Activated CD4-positive, alpha-beta memory T cell treated with anti-CD3 and anti-CD28 coated beads, Interleukin-2, amount 10 ng/mL, durations not matched to agents 7 days and 5 days (primary cell): ENCODE measurements around the gene KIF1A. TPM values are rescaled to one million over a fixed set of nuclear protein-coding genes. Genes with fewer than 3 reads are reported as not detected.

Experiments
- CTCF ChIA-PET: fragments of 350-600 bp; sonication (Branson Sonifier 250); formaldehyde crosslinking; loops from one replicate; lab custom pipeline; 2021; ENCODE audit warnings: antibody characterized with exemption, inconsistent platforms; lab: Charles Lee
- POLR2A ChIA-PET: fragments of 350-600 bp; sonication (Branson Sonifier 250); formaldehyde crosslinking; loops from one replicate; lab custom pipeline; 2021; ENCODE audit warnings: antibody characterized with exemption; lab: Charles Lee
- DNase-seq: peaks from one replicate; pipeline ENCODE4 v3.0.0-alpha.2; 2020
- H3K27ac Mint-ChIP-seq: one replicate; pipeline ENCODE4 v1.8.0; 2021; ENCODE audit warnings: mild to moderate bottlenecking, mixed read lengths
- H3K27me3 Mint-ChIP-seq: one replicate; pipeline ENCODE4 v1.8.0; 2021; ENCODE audit warnings: mixed read lengths
- H3K36me3 Mint-ChIP-seq: one replicate; pipeline ENCODE4 v1.8.0; 2021; ENCODE audit warnings: low read depth, mixed read lengths
- H3K4me1 Mint-ChIP-seq: one replicate; pipeline ENCODE4 v1.8.0; 2021; ENCODE audit warnings: mixed read lengths
- H3K4me3 Mint-ChIP-seq: one replicate; pipeline ENCODE4 v1.8.0; 2021; ENCODE audit warnings: mild to moderate bottlenecking, mixed read lengths
- H3K9me3 Mint-ChIP-seq: one replicate; pipeline ENCODE4 v1.8.0; 2021; ENCODE audit warnings: mixed read lengths
- total RNA-seq, 2 experiments: library from RNA; stranded (reverse); gene quantifications; one replicate each; pipeline ENCODE4 v1.2.3, GENCODE V29; 2021

The KIF1A gene
- total RNA-seq, 2 experiments from 2014 or later, result 0.58 to 0.71 TPM

DNA sequence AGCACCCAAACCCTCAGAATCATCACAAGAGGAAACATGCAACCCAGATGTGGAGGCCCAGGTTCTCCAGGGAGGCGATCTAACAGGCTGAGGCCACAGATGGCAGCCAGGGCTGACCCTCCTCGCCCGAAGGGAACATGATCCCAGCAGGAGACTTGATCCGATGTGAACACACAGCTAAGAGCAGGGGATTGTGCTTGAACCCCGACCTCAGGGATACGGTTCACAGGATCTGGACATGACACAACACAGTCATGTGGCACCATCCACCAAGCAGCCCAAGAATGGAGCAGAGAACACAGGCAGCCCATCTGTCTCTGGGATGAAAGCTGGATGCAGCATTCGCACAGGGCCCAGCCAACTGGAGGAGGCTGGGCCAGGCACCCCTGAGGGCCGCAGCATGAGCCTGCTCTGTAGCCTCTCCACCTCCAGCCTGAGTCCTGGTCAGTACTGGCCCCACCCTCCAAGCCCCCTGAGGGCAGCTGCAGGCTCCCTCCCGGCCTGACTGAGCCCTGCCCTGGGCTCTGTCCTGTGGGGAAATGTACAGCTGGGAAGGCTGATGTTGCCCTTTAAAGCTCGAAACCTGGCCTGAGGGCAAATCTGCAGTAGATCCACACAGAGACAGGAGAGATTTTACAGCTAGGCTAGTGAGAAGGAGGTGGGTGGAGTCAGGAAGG, 89.4 kb downstream of the KIF1A start:
- Mint-ChIP-seq H3K4me3 (no peak overlapping the region), H3K27me3 (no peaks in the 10 kb centered on the region), H3K9me3 (no peaks in the 10 kb centered on the region), H3K27ac (no peak overlapping the region), H3K36me3 (no peaks in the 10 kb centered on the region), H3K4me1 (no peaks in the 10 kb centered on the region)
- DNase-seq, result no peak
- POLR2A ChIA-PET, result no interaction called here
- CTCF ChIA-PET, result interaction anchor here (0.6 kb wide), 1 partner anchor 217 kb away, joined by 4 read pairs; no protein-coding TSS in a partner anchor

DNA sequence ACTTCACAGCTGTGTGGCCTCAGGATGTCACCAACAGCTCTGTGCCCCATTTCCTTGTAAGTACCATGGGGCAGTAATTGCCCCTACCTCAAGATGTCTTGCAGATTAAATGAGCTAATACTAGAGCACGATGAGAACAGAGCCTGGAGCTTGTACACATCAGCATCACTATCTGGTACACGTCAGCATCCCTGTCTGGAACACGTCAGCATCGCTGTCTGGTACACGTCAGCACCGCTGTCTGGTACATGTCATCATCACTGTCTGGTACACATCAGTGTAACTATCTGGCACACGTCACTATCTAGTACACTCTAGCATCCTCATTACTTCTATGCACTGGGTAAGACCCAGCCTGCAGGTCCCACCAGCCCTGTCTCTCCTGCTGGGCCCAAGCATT, 91.2 kb downstream of the KIF1A start:
- ChIA-PET CTCF (no interaction called here), POLR2A (no interaction called here)
- Mint-ChIP-seq H3K27me3 (no peaks in the 10 kb centered on the region), H3K4me3 (no peak overlapping the region), H3K9me3 (no peaks in the 10 kb centered on the region), H3K4me1 (no peaks in the 10 kb centered on the region), H3K27ac (no peak overlapping the region), H3K36me3 (no peaks in the 10 kb centered on the region)
- no peak for DNase-seq

DNA sequence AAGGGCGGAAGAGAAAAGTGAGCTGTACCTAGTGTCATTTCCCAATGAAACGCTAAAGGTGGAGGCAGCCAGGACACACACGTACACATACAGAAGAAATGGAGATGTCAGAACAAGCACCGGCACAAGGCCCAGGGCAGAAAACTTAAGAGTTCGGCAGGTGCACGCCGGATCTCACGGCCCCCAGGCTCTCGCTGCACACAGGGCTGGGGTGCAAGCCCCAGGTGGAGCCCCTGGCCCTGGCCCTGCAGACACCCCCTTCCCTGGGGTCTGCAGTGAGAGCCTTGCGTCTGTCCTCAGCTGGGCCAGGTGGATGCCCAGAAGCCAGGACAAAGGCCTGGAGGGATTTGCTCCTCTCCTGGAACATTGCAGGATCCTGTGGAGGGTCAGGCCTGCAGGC, 91.7 kb downstream of the KIF1A start:
- no peak for DNase-seq
- H3K4me1 Mint-ChIP-seq, result no peaks in the 10 kb centered on the region
- no peak overlapping the region for H3K27ac Mint-ChIP-seq
- no peak overlapping the region for H3K4me3 Mint-ChIP-seq
- H3K36me3 Mint-ChIP-seq, result no peaks in the 10 kb centered on the region
- no peaks in the 10 kb centered on the region for H3K27me3 Mint-ChIP-seq
- POLR2A ChIA-PET, result no interaction called here
- CTCF ChIA-PET, result no interaction called here
- H3K9me3 Mint-ChIP-seq, result no peaks in the 10 kb centered on the region

DNA sequence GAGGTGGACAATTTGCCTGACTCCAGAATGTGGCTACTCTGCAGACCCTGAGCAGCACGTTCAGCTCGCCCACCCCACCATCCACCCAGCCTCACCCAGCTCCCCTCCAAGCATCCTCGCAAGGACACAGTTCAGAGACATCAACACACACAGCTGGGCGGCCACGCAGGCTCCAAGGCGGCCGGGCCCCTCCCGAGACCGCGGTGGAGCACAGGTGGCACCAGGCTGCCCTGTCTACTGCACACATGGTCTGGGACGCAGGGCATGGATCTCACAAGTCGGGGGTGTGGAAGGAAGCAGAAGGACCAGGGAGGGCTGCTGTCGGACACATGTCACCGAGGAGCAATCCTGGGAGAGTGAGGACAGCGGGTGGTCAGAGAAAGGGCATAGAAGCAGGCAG, 92.1 kb downstream of the KIF1A start:
- H3K4me1 Mint-ChIP-seq, result no peaks in the 10 kb centered on the region
- CTCF ChIA-PET, result no interaction called here
- no peak overlapping the region for H3K4me3 Mint-ChIP-seq
- H3K27ac Mint-ChIP-seq, result no peak overlapping the region
- H3K27me3 Mint-ChIP-seq, result no peaks in the 10 kb centered on the region
- H3K9me3 Mint-ChIP-seq, result no peaks in the 10 kb centered on the region
- DNase-seq, result no peak
- H3K36me3 Mint-ChIP-seq, result no peaks in the 10 kb centered on the region
- POLR2A ChIA-PET, result no interaction called here

DNA sequence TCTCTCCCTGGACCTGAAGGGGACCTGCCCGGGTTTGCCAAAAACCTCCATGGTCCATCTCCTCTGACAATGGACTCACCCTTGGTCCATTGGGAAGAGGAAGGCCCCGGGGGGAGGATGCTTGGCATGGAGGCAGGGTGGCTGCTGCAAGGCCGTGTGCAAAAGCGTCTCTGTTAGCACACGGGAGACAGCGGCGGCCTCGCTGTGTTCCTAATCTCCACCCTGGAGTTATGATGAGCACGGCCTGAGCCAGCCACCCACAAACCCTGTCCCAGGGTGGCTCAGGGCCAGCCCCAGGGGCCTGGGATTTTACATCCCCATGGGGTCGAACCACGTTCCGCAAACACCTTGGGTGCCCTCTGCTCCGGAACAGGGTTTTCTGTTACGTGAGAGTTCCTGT, 92.6 kb downstream of the KIF1A start:
- no peak for DNase-seq
- H3K27me3 Mint-ChIP-seq, result no peaks in the 10 kb centered on the region
- no peaks in the 10 kb centered on the region for H3K36me3 Mint-ChIP-seq
- no peaks in the 10 kb centered on the region for H3K4me1 Mint-ChIP-seq
- ChIA-PET CTCF (no interaction called here), POLR2A (no interaction called here)
- no peak overlapping the region for H3K4me3 Mint-ChIP-seq
- H3K9me3 Mint-ChIP-seq, result no peaks in the 10 kb centered on the region
- H3K27ac Mint-ChIP-seq, result no peak overlapping the region

DNA sequence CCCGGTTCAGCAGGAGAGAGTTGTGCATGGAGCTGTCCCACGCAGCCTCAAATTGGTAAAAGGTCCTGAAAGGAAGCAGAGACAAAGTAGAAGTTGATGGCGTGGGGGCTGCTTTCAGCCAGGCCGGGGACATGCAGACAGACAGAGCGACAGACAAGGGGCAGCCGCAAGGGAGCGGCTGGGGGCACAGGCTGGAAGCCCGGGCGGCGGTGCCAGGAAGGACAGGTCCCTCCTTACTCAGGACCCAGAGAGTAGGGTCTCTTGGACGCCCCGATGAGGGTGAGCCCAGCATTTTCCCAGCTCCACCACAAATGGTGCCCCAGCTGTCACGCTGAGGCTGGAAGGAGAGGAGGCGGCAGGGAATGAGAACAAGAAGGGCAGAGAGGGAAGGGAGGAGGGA, 93.1 kb downstream of the KIF1A start:
- H3K9me3 Mint-ChIP-seq, result no peaks in the 10 kb centered on the region
- no peak overlapping the region for H3K4me3 Mint-ChIP-seq
- H3K27ac Mint-ChIP-seq, result no peak overlapping the region
- no peak for DNase-seq
- H3K36me3 Mint-ChIP-seq, result no peaks in the 10 kb centered on the region
- H3K27me3 Mint-ChIP-seq, result no peaks in the 10 kb centered on the region
- POLR2A ChIA-PET, result no interaction called here
- CTCF ChIA-PET, result no interaction called here
- no peaks in the 10 kb centered on the region for H3K4me1 Mint-ChIP-seq

DNA sequence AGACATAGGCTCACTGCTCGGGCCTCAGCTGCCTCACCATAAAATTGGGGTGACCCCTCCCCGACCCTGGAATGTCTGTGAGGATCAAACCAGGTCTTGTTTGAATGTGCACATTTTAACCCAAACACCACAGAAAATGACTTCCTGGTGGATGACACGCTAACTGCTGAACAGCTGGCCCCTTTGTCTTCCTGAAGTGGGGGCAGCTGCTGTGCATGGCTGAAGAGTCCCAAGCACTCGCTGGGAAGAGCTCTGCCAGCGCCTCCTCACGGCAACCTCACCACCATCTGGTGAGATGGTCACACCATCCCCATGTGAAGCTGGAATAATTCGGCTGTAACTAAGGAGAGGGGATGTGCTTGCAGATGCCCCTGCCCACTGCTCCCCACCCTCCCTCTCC, 94.3 kb downstream of the KIF1A start:
- Mint-ChIP-seq H3K36me3 (no peaks in the 10 kb centered on the region), H3K9me3 (no peaks in the 10 kb centered on the region), H3K27me3 (no peaks in the 10 kb centered on the region), H3K4me3 (no peak overlapping the region), H3K27ac (no peak overlapping the region), H3K4me1 (no peaks in the 10 kb centered on the region)
- ChIA-PET CTCF (no interaction called here), POLR2A (no interaction called here)
- DNase-seq, result no peak

DNA sequence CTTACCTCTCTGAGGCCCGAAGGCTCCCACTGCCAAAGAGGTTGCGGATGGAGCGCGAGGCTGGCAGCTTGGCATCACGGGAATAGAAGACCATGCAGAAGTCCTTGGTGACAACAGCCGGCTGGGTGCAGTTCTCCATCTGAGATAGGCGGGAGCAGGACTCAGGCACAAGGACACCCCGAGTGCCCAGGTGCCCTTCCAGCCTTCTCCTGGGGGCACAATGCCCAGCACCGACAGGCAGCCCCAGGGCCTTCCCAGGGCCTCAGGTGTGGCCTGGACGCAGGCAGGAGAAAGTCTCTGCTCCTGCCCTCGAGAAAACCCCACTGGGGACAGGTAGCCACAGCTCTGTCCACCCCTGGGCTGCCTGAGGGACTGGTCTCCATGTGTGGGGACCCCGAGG, 94.8 kb downstream of the KIF1A start:
- Mint-ChIP-seq H3K27ac (no peak overlapping the region), H3K4me1 (no peaks in the 10 kb centered on the region), H3K4me3 (no peak overlapping the region), H3K9me3 (no peaks in the 10 kb centered on the region), H3K27me3 (no peaks in the 10 kb centered on the region), H3K36me3 (no peaks in the 10 kb centered on the region)
- CTCF ChIA-PET, result no interaction called here
- POLR2A ChIA-PET, result no interaction called here
- DNase-seq, result no peak

DNA sequence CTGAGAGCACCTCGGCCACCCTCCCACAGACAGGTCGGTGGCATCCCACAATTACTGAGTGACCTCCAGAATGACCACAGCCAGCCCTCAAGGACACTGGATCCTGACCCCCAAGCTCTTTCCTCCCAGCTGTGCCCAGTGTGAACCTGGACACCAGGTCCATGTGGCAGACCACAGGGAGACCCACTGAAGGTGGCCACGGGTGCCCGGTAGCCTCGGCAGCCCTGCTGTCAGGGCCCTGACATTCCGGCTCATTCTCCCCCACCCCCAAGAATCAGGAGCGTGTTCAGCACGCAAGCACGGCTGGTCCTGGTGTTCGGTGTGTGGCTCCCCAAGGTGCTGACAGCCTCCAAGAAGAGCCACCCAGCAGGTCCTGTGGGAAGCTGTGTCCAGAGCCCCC, 95.6 kb downstream of the KIF1A start:
- no peak overlapping the region for H3K27ac Mint-ChIP-seq
- no peak for DNase-seq
- no peaks in the 10 kb centered on the region for H3K9me3 Mint-ChIP-seq
- H3K4me3 Mint-ChIP-seq, result no peak overlapping the region
- no peaks in the 10 kb centered on the region for H3K36me3 Mint-ChIP-seq
- CTCF ChIA-PET, result no interaction called here
- POLR2A ChIA-PET, result no interaction called here
- H3K27me3 Mint-ChIP-seq, result no peaks in the 10 kb centered on the region
- H3K4me1 Mint-ChIP-seq, result no peaks in the 10 kb centered on the region

DNA sequence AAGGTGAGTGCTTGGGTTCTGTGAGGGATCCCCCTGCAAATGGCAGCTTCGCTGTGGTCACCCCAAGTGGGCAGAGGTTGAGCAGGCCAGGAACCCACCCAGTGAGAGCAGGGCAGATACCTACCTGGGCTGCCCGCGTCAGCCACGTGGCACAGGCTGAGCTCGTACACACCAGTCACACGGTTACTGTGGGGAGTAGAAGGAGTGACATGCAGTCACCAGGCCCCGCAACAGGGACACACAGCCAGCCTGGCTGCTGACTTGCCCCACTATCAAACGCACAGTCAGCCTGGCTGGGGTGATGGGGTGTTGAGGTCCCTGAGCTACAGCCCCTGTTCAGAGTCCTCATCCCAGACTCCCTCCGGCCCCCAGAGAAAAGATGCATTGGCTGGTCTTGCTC, 96.2 kb downstream of the KIF1A start:
- Mint-ChIP-seq H3K9me3 (no peaks in the 10 kb centered on the region), H3K27me3 (no peaks in the 10 kb centered on the region)
- POLR2A ChIA-PET, result no interaction called here

DNA sequence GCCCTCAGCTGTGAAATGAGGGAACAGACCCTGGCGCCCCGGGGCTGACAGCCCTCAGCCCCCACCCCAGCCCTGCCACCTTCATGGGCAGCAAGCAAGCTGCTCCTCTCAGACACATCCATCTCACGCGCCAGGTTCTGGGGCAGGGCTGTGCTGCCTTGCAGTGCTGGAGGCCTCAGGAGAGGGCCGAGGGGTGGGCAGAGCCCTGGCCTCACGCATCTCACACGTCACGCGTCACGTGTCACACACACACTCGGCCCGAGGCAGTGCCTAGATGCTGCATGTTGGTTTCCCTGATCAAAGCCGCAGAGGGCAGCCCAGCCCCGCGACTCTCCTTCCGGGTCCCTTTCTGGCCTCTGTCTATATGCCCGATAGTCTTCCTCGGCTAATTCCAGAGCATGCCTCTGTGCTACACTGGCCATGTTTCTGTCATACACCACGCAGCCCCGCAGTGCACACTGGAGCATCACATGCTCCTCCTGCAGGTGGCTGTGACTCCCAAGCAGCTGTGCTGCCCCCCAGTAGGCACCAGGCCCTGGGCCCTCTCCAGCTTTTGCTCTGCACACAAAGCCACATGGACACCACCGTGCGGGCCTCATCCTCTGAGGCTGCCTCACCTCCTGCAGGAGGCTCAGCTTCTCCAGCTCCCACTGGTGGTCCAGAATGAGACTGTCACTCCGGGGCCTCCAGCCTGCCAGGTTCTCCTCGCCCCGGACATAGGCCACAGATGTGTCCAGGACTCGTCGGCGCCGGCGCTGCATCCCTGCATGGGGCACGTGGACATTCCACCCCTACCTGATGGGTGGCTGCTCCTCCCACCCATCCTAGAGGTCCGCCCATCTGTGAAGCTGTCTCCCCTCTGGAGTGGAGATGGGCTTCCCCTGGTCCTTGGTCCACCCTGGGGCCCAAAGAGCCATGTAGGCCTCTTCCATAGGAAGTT, 97.0 kb downstream of the KIF1A start:
- H3K4me1 Mint-ChIP-seq, result no peaks in the 10 kb centered on the region
- CTCF ChIA-PET, result interaction anchor here (0.6 kb wide), 1 partner anchor 764 kb away, joined by 3 read pairs; no protein-coding TSS in a partner anchor
- no peak overlapping the region for H3K4me3 Mint-ChIP-seq
- H3K9me3 Mint-ChIP-seq, result no peaks in the 10 kb centered on the region
- H3K27me3 Mint-ChIP-seq, result no peaks in the 10 kb centered on the region
- H3K27ac Mint-ChIP-seq, result no peak overlapping the region
- no peaks in the 10 kb centered on the region for H3K36me3 Mint-ChIP-seq
- no peak for DNase-seq
- POLR2A ChIA-PET, result no interaction called here

More for the DNA sequence above, 96.2 kb downstream of the KIF1A start:
- DNase-seq, result no peak
- Mint-ChIP-seq H3K4me1 (no peaks in the 10 kb centered on the region), H3K27ac (no peak overlapping the region), H3K36me3 (no peaks in the 10 kb centered on the region), H3K4me3 (no peak overlapping the region)
- CTCF ChIA-PET, result interaction anchor here (0.6 kb wide), 1 partner anchor 765 kb away, joined by 3 read pairs; no protein-coding TSS in a partner anchor

DNA sequence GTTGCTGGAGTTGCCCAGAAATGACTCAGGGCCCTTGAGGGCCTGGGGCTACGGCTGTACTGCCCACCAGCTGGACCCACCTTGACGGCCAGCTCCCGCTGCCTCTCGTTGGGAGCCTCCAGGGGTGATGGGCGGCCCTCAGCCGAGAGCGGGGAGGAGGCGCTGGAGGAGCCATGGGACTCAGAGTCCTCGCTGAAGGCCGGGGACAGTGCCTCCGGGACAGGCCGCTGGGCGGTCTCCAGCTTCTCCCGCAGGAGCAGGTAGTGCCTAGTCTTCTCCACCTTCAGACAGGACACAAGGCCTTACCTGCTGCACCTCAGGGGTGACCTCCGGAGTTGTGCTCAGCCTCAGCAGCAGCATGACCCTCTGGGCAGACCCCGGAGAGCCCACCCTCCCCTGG, 97.6 kb downstream of the KIF1A start:
- Mint-ChIP-seq H3K4me1 (no peaks in the 10 kb centered on the region), H3K4me3 (no peak overlapping the region), H3K9me3 (no peaks in the 10 kb centered on the region), H3K36me3 (no peaks in the 10 kb centered on the region), H3K27ac (no peak overlapping the region), H3K27me3 (no peaks in the 10 kb centered on the region)
- no peak for DNase-seq
- POLR2A ChIA-PET, result no interaction called here
- CTCF ChIA-PET, result no interaction called here

DNA sequence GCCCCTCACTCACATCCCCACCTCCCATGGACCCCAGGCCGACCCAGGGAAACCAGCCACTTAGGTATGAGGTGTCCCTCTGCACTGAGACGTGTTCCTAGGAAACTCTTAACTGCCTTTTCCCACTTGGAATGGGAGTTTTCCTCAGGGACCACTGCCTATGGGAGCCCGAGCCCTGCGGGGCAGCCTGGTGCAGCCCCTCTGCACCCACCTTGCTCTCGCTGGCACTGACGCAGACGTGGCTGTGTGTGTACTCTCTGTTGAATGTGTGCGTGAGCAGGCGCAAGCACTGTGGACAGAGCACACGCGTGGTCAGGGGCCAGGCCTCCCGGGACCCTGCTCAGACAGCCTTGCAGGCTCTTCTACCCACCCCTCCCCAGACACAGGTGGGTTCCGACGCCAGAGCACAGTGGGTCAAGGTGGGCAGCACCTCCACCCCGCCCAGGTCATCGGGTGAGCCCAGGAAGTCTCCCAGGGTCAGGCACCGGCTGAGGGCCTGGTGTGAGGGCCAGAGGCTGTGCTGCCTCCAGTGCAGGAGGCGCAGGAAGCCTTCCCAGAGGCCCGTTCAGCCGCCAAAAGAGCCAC, 98.3 kb downstream of the KIF1A start:
- H3K4me3 Mint-ChIP-seq, result no peak overlapping the region
- no peak for DNase-seq
- H3K27me3 Mint-ChIP-seq, result no peaks in the 10 kb centered on the region
- H3K4me1 Mint-ChIP-seq, result no peaks in the 10 kb centered on the region
- H3K36me3 Mint-ChIP-seq, result no peaks in the 10 kb centered on the region
- ChIA-PET POLR2A (no interaction called here), CTCF (no interaction called here)
- H3K27ac Mint-ChIP-seq, result no peak overlapping the region
- H3K9me3 Mint-ChIP-seq, result no peaks in the 10 kb centered on the region
